NAMALWA (cell line): Measurements from ENCODE around the gene PUM2.

ENCODE experiments used
- DNase-seq: peaks from one replicate; pipeline ENCODE4 v3.0.0-alpha.2; 2015; ENCODE audit warnings: low spot score

The PUM2 gene

DNA sequence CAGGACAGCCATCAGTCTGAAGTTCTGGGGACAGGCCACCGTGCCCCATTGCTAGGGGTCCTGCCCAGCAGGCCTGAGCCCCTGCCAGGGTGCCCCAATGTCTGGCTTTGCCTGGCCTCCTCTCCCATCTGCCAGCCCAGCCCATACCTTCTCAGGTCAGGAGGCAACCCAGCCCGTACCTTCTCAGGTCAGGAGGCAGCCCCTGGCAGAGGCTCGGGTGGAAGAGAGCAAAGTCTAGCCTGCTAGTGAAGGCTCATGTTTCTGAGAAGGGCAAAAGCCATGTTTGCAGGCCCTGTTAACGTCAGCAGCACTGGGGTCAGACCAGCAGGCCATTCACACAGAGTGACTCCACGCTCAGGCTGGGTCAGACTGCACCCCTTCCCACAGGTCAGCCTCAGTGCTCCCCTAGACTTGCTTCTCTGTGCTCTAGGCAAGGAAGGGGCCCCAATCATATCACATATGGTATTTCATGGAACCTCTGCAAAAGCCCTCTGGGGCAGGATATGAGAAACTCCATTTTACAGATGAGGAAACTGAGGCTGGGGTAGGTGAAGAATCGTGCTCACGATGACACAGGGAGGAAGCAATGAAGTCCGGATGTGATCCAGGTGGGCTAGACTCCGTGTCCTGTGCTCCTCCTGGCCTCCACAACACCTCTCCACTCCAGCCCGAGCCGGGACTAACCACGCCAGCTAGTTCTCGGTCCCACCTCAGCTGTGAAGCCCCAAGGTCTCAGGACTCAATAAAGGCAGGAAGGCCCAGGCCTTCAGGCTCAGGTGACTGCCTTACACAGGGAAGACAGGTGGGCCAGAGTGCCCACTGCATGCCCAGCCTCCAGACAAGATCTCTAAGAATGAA is 135.2 kb downstream of the PUM2 start:
- no peak for DNase-seq

DNA sequence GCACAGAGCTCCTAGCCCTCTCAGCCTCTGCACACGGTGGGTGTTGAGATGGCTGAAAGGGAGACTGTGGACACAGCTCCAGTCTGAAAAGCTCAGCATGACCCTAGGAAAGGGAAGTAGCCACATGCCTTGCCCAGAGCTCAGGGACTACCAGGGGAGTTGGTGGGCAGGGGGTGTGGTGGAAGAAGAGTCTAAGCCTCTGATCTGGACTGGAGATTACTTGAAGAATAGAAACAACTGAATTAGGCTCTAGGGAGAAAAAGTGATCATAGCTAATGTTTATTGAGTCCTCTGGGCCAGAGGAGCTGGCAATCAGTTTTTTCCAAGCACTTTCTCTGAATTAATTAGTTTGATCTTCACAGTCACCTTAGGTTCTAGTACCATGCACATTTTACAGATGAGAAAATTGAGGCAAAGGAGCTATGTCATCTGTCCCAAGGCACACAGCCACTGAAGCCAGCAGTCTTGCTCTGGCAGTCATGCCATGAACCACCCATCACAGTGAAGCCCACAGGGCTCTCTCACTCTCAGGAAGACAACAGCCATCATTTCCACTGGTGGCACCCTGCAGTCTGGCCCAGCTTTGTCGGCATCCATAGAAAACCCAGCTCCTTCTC is 136.0 kb downstream of the PUM2 start:
- DNase-seq = no peak

DNA sequence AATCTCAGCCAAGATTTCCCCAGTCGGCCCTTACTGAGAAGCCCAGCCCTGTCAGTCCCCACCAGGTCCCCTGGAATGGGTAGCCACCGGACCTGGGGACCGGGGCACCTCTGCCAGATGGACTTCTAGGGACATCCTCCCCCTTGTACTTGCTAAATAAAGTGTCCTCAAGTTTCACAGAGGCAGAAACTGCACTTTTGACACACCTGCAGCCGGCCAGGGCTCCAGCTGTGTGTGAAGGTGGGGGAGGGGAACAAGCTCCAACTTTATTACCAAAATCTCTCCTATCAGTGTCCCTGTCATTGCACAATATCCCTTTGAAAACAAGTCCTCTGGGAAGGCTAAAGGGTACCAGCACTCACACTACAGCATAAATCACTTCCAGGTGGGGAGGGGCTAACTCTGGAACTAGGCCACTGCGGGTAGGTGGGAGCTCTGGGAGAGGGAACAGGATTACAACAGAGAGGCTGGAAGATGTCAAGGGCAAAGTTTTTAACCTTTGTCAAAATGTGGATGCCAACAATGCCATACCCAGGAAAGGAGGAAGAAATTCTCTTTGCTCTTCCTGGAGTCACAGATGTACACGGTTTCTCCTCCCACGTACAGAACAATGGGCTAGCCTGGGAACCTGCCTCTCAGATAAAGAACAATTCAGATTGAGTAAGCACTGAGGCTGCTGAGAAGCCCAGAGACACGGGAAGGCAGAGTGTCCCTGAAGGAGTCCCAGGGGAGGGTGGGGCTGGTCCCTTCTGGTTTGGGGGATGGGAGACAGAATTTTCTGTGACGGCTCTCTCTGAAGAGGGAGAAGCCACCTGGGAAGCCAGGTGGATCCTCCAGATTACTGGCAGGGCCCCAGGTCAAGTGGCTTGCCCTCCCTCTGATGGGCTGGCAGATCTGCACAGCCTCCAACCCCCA is 136.7 kb downstream of the PUM2 start:
- no peak for DNase-seq

DNA sequence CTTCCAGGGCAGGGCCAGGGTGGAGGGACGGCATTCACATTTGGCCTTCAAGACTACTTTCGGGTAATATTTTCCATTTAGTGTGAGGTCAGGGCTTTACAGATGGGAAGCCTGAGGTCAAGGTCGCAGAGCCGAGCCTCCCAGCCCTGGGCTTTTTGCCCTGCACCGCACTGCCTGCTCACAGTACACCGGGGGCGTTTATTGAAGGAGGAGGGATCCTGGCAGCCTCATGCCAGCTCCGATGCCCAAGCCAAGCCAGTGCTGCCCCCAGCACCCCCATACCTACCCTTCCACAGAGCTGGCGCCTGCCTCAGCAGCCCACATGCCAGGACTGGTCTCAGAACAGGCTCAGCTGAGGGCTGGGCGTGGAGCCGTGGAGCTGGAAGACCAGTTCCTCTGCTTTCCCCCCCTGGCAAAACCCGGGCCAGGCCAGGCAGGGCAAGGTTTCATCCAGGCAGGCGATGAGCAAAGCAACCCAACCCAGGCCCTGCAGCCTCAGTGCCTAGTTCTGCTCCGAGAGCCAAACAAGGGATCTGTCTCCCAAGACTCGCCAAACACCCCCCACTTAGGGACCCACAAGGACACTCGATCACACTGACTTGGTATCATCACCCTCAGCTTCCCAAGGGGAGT is 137.7 kb downstream of the PUM2 start:
- no peak for DNase-seq

DNA sequence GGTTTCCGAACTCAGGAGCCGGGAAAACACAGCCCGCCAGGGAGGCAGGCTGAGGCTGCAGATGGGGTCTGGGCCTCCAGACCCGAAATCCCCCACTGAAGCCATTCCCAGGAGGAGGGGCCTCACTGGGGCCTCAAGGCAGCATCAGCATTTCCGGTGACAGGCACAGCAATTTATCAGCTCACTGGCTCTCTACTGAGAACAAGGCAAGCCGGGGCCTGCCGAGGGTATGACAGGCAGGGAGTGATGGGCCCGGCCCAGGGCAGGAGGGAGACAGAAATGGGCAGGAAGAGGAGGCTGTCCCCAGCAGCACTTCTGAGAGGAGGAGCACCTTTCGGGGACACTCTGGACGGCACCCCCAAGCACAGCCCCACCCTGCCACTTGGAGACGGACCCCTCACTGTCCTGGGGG is 138.2 kb downstream of the PUM2 start:
- no peak for DNase-seq

DNA sequence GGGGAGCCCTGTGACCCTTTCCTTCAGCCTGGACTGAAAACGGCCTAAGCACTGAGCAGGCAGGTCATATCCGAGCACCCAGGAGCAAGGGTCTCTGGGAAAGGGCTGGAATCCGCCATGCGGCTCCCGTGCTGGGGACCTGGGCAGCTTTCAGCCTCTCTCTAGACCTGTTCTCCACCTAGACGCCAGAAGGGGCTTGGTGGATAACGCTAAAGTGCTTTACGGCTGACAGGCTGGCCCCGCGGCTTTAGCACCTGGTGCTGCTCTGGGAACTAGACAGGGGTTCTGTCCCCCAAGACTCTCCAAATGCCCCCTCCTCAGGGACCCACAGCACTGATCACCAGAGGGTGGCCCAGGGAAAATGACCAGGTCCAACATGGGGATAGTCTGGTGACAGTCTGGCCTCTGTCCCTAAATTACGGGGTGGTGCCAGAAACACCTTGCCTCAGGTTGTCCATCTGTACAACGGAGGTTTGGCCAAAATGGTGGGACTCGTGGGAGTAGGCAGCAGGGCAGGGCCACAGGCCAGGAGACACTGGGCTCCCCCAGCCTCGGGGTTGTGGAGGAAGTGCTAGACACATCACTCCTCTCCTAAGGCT is 138.7 kb downstream of the PUM2 start:
- DNase-seq = no peak

DNA sequence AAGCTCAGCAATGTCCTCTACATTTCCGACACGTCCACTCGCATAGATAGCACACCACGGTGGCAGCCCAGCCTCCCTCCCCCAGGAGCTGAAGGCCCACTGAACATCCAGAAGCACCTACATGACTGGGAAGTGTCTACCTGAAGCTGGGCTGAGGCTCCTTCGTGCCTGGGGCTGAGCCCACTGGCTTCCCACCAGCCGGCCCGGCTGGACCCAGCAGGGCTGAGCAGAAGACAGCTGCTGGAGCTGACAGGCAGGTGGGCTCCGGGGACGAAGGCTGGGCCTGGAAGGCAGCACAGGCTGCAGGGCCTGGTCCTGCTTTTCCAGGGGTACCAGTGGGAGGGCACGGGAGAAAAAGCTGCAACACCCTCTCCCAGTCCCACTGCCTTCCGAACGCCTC is 139.2 kb downstream of the PUM2 start:
- no peak for DNase-seq

DNA sequence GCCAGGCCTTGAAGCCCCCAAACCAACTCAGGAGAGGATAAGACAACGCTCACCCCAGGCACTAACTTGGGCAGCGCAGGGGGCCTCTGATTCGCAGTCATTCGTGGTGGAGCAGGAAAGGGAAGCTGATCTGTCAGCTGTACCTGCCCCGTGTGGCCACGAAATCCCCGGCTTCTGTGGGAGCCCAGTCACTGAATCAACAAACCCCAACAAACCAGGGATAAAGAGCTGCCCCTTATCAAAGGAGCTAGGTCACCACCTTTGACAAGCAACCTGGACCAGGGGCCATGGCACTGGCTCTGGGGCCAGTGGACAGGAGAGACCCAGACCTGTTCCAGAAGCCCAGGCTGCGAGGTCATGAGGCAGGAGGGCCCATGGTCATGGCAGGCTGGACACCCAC is 140.2 kb downstream of the PUM2 start:
- no peak for DNase-seq

DNA sequence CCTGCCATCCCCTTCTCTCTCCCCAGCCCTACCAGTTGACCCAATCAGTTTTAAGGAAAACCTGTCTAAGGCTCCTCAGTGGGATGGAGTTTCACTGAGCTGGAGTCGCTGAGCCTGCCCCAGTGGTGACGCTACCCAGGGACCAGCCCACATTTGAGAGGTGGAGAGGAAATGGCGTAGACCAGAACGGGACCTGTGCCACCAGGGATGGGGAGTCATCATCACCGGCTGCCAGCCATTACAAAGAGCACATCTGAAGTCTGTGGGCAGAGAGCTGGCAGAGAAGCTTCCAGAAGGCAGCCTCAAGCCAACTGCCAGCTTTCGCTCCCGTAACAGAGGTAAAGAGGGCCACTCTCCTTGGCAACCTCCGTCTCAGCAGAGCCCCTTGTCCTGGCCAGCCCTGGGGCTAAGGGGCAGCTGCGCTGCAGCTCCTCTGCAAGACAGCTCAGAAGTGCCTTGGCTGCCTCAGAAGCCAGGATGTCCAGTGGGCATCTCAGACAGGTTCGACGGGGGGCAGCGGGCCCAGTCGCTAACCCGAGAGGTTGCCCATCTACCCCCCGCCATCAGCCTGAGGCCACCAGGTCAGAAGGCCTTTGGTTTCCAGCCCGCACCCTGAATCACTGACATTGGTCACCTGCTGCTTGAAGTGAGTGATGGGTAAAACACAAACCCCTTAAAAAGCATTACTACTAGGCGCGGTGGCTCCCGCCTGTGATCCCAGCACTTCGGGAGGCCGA is 141.1 kb downstream of the PUM2 start:
- DNase-seq = no peak

DNA sequence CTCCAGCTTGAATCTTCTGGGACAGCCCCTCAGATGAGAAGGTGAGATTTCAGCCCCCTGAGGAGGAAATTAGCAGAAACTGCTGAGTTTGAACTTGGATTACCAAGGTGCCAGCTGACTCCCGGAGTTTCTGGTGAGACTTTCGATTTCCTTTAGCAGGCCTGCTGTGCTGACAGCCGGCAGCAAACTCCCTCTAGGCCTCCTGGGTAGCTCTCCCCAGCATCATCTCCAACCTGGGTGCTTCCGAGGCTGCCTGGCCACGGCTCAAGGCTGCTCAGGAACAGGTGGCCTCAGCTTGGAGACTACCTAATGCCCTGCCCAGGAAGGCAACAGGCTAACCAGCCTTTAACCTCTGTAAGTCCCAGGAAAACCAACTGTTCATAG is 142.2 kb downstream of the PUM2 start:
- DNase-seq = no peak

DNA sequence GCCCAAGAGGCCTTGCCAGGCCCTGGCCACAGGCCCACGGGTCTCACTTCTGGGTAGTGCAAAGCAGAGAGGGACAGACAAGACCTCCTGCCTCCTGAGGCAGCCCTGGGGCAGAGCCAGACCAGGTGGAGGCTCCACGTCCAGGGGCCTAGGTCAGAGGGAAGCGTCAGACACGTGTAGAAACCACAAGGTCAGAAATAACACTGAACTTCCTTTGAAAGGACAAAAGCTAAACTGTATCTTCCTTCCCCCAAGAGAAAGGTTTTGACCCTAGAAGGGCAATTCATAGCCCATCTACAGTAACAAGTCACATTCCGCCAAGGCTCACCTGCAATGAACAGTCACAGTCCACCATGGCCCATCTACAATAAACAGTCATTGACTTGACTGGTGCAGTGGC is 143.6 kb downstream of the PUM2 start:
- DNase-seq = no peak

DNA sequence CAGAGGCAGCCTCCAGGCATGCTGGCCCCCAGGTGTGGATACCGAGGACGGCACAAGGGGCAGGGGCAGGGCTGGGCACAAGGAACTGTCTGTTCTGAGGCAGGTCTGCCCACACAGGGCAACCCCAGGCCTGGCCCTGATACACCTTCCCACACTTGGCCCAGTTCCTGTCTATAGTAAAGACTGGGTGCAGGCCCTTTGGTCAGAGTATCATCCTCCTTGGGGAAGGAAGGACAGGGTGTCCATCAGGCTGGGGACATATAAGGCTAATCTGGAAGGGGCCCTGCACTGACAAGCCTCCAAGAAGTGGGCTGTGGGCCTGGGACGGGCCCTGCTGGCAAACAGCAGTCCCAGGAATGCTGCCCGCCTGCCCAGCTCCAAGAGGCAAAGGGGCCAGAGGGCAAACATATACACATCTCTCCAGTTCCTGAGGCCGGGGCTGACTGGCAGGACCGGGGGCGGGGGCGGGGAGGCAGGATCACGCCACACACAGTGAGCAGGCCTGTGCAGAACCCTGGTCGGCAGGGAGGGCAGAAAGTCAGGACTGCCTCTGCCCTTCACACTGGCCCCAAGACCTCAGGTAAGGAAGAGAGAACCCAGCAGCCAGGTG is 144.6 kb downstream of the PUM2 start:
- DNase-seq = no peak

DNA sequence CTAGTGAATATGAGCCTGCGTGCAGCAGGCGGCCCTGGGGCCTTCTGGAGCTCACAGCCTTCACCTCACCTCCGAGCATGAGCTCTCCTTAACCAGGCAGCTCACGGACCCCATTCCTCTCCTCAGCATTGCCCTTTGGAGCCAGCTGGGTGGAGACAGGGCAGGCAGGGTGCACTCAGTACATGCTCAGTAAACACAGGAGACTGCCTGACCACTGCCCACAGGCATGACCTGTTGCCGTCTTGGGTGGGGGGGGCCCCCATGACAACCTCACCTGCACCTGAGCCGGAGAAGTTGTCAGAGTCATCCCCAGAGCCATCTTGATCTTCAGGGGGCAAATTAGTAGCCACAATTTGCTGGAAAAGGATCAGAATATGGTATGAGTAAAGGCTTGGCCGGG is 145.6 kb downstream of the PUM2 start:
- DNase-seq = no peak

DNA sequence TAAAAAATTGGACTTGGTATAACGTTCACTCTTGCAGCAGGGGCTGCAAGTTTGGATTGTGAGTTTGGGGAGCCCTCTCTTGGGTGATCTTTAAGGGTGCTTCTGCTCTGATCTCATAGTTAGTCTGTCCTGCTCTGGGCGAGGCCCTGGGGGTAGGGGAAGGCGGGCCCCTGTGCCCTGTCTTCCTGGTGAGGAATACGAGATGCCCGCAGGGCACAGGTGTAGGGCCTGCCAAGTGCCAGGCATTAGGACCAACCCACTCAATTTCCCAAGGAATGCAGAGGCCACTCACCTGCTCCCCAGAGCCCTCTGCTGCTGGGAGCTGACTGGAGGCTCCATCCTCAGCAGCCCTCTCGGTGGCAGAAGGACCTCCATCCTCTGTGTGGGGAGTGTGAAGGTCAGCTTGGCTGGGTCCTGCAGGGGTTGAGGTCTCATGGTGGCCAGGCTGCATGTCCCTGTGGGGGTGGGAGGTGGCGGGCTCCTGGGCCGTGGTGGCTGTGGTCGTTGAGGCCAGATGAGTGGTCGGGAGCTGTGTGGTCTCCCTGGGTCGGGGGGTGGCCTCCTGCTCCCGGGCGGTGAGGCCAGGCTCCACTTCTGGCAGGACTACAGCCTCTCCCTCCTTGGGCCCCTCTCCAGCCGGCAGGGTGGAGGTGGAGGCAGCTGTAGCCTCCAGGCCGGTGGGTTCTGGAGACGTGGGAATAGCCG is 147.0 kb downstream of the PUM2 start:
- no peak for DNase-seq

DNA sequence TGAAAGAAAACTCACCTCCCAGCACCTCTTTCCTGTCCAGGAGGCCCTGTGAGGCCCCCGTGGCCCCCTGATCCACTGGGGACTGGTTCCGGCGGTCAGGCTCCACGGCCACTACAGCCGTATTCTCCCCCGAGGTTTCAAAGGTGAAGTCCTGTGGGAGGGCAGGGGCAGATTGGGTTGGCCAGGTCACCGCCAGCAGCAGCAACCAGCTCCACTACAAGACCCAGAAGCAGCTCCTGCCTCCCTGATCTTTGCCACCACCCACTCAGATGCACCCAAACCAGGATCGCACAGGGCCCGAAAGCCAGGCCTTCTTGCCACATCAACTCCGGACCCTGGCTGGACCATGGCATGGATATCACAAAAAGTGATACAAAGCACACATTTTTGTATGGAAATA is 147.6 kb downstream of the PUM2 start:
- DNase-seq = no peak

DNA sequence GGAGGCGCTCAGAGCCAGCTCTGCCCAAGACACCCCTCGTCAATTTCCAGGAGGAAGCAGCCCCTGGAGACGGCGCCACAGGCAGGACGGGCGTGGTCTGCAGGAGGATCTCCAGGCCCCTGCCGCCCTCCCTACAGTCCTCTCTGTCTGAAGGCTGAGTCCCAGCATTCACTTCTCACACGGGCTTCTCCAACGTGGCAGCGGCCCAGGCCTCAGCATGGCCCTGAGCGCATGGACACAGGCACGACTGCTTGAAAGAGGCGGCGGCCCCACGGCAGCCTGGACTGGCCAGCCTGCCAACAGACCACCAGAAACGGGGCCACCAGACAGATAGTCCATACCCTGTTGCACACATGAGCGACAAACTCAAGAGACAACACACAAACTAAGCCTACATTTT is 149.0 kb downstream of the PUM2 start:
- no peak for DNase-seq

DNA sequence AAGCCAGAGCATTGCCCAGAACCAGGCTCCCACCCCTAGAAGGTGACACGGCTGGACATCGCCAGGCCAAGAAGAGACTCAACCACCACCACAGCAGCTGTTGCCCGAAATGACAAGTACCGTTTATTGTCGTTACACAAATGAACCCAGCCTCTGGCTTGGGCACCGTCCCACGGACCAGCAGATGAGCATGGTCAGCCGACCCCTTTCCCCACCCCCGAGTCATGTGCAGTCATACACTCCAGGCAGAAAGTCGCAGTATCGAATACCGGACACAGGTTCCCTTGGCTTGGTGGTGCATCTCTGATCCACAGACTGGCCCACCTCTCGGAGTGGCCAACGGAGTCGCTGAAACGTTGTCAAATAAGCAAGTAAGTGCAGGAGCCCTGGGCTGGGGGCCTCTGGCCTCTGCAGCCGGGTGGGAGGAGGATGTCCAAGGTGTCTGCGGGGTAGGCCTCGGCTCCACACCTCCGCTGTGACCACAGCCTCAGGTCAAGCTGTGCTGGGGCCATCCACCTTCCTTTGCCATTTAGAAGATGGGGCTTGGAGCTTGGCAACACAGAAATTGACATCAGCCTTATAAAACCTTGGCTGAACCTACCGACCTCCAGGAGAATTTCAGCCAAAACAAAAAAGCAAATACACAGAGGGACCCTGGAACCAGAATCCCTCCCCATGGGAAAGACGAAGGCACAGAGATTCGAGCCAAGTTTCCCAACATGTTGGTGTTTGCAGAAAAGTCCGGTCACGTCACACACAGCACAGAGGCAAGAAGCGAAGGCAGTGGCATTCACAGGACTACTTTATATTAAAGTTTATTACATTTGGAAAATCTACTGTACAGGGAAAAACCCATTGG is 149.7 kb downstream of the PUM2 start:
- no peak for DNase-seq

DNA sequence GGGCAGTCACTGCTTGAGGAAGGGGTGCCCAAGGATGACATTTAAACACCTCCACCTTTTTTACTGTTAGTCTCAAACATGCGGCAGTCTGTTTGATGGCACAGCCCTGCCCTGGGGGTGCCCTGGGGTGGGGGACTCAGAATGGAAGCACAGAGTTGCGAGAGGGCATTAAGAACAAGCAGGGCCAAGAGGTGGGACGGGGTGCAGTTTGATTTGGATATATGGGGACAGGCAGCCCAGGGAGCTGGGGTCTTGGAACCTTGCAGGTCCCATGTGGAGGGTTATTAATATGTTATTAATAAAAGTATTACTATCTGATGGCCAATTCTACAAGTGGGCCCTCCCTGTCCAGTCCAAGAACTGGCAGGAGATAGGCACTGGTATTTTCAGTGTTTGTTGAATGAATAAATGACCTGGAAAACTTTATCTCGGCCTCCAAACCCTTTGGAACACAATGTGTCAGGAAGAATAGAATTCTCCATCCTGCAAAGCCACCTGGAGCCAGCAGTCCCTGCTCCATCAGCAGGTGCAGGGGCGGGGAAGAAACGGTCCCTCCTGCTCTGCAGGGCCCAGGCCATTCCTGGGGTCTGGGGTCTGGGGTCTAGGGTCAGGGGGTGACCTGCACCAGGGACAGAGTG is 150.9 kb downstream of the PUM2 start:
- DNase-seq = no peak
